Measurements from ENCODE around the gene CALR. TPM values are rescaled to one million over a fixed set of nuclear protein-coding genes. Genes with fewer than 3 reads are reported as not detected.

The CALR gene
- total RNA-seq, 1 experiment from 2014 or later = 1,708 TPM

DNA sequence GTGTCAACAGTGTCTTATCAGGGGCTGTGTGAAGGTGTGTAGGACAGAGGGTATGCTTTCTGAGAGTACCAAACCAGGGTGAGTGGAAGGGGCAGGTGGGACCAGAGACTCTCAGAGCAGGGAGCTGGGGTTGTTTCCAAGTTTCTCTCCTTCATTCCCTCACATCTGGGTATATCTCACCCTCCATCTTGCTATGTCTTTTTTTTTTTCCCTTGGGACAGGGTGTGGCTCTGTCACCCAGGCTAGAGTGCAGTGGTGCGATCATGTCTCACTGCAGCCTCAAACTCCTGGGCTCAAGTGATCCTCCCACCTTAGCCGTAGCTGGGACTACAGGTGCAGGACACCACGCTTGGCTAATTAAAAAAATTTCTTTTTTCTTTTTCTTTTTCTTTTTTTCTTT lies 41.6 kb downstream of the CALR start:
- no peak for DNase-seq (ENCODE audit: low read depth)

DNA sequence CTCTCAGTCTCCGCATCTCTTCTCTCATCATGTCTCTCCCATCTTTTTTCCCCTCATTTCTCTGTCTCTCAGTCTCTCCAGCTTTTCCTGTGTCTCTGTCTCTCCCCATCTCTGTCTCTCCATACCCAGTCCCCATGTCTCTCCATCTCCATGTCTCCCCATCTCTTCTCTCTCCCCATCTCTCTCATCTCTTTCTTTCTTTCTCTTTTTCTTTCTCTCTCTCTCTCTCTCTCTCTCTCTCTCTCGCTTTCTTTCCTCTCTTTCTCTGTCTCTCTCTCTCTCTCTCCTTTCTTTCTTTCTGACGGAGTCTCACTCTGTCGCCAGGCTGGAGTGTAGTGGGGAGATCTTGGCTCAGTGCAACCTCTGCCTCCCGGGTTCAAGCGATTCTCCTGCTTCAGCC lies 44.2 kb downstream of the CALR start:
- DNase-seq (ENCODE audit: low read depth) = no peak

DNA sequence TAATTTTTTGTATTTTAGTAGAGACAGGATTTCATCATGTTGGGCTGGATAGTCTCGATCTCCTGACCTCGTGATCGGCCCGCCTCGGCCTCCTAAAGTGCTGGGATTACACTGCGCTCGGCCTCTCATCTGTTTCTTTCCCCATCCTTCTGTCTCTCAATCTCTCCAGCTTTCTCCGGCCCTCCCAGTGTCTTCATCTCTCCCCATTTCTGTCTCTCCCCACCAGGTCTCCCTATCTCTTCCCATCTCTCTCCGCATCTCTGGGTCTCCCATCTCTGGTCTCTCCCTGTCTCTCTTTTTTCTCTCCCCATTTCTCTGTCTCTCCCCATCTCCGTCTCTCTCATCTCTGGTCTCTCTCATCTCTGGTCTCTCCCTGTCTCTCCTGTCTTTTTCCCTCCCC lies 44.7 kb downstream of the CALR start:
- DNase-seq (ENCODE audit: low read depth) = no peak

- DNase-seq (ENCODE audit: low read depth) = peak; percentile 75
These were observed 45.2 kb downstream of the CALR start for GRCh38 chr19:12983542-12984142.

GRCh38 chr19:12984143-12984627 lies 45.8 kb downstream of the CALR start:
- peak; percentile 18 for DNase-seq (ENCODE audit: low read depth)

GRCh38 chr19:12984683-12985048 lies 46.3 kb downstream of the CALR start:
- DNase-seq (ENCODE audit: low read depth) = no peak

DNA sequence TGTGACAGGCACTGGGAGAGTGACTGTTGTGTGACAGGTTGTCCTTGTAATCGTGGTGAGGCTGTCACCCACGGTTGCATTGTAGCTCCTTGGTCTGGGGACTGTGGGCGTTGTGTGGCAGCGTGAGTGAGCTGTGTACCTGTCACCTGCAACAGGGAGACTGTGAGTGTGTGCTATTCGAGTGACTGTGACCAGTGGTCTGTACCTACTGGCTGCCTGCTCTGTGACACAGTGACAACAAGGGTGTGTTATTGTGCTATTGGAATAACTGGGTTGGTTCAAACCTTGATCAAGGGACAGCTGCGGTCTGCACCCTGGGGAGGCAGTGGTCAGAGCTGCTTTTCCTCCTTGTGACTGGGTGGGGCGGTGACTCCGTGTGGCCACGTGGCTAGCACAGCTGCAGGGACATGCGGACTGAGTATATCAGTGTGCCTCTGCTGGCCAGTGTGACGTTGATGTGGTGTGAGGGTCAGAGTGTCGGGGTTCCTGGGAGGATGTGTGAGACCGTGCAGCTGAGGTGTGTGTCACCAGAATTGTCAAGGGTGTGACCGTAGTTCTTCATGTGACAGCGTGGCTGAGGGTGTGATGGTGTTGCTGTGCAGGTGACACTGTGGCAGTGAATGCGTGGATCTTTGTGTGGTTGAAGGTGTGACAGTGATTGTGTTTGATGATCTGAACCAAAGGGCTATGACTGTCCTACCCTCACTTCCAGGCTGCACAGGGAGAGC lies 46.8 kb downstream of the CALR start:
- DNase-seq (ENCODE audit: low read depth) = peak; percentile 88

- no peak for DNase-seq (ENCODE audit: low read depth)
These were observed 48.3 kb downstream of the CALR start for GRCh38 chr19:12986726-12987125.

DNA sequence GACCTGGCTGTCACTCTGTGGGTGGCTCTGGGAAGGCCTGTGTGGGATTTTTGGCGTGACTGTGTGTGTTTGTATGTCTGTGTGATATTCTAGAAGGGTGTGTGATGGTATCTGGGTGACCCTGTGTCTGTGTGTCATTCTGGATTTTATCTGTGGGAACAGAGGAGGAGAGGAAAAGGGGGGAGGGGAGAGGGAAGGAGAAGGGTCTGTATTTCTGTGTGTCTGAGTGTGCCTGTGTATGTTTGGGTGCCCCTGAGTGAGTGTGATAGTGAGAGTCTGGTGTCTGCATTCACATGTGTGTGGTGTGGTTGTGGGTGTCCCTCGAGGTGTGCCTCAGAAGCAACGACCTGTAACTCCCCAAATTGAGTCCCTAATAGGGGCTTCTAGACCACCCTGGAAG lies 48.8 kb downstream of the CALR start:
- DNase-seq (ENCODE audit: low read depth) = no peak

DNA sequence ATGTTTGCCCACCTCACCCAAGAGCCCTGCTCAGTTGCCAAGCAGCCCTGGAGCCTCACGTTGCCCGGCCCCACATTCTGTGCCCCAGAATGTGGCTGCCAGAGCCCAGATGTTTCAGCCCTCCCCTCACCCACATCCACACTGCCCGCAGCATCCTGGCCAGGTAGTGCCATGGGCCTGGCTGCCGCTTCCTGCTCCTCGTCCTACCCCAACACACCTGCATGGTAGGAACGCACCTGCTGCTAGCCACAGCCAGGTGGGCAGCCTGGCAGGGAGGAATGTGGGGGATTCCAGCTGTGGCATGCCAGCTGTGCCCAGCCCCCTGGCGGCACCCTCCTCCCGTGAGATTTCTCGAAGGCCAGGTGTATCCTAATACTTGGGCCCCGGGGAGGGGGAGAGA lies 49.4 kb downstream of the CALR start:
- no peak for DNase-seq (ENCODE audit: low read depth)

- DNase-seq (ENCODE audit: low read depth) = no peak
These were observed 52.0 kb downstream of the CALR start for GRCh38 chr19:12990431-12990830.

DNA sequence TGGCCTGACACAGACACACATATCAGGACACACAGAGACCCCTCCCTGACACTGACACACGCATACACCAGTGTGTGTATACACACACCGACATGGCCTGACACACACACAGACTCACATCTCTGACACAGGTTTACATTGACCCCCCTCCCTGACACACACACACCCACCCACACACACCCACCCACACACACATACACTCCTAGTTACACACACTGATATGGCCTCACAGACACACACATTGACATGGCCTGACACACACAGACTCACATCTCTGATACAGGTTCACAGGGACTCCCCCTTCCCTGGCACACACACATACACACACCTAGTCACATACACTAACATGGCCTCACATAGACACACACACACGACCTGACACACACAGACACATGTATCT lies 52.4 kb downstream of the CALR start:
- no peak for DNase-seq (ENCODE audit: low read depth)

- DNase-seq (ENCODE audit: low read depth) = no peak
These were observed 52.9 kb downstream of the CALR start for GRCh38 chr19:12991296-12991695.

- no peak for DNase-seq (ENCODE audit: low read depth)
These were observed 54.3 kb downstream of the CALR start for GRCh38 chr19:12992729-12993128.

- DNase-seq (ENCODE audit: low read depth) = no peak
These were observed 55.2 kb downstream of the CALR start for GRCh38 chr19:12993562-12993961.

Other genes with a start within 250 kb of the CALR start
- gene FBXW9, start 242.0 kb upstream of the CALR start, total RNA-seq (2014; rRNA removed; shearing (Covaris generic)) = 21.6 and 24.4 TPM in 2 replicates
- 28.2 and 29.9 TPM in 2 replicates for gene TNPO2, start 214.7 kb upstream of the CALR start, total RNA-seq (2014; rRNA removed; shearing (Covaris generic))
- gene TRIR, start 203.9 kb upstream of the CALR start, total RNA-seq (2014; rRNA removed; shearing (Covaris generic)) = 276 and 304 TPM in 2 replicates
- 115 and 127 TPM in 2 replicates for gene GET3, start 201.1 kb upstream of the CALR start, total RNA-seq (2014; rRNA removed; shearing (Covaris generic))
- 0.10 TPM in 1 of 2 replicates, not detected in the other for gene BEST2, start 186.8 kb upstream of the CALR start, total RNA-seq (2014; rRNA removed; shearing (Covaris generic))
- 4.0 and 9.0 TPM in 2 replicates for gene HOOK2, start 163.1 kb upstream of the CALR start, total RNA-seq (2014; rRNA removed; shearing (Covaris generic))
- 44.1 and 61.9 TPM in 2 replicates for gene JUNB, start 147.1 kb upstream of the CALR start, total RNA-seq (2014; rRNA removed; shearing (Covaris generic))
- 443 and 513 TPM in 2 replicates for gene PRDX2, start 136.8 kb upstream of the CALR start, total RNA-seq (2014; rRNA removed; shearing (Covaris generic))
- not detected in 2 replicates for gene THSD8, start 136.5 kb upstream of the CALR start, total RNA-seq (2014; rRNA removed; shearing (Covaris generic))
- 83.6 and 99.1 TPM in 2 replicates for gene RNASEH2A, start 132.0 kb upstream of the CALR start, total RNA-seq (2014; rRNA removed; shearing (Covaris generic))
- gene RTBDN, start 104.0 kb upstream of the CALR start, total RNA-seq (2014; rRNA removed; shearing (Covaris generic)) = 0.68 TPM in 1 of 2 replicates, not detected in the other
- 0.10 and 1.6 TPM in 2 replicates for gene MAST1, start 100.1 kb upstream of the CALR start, total RNA-seq (2014; rRNA removed; shearing (Covaris generic))
- 33.6 and 36.1 TPM in 2 replicates for gene DNASE2, start 57.2 kb upstream of the CALR start, total RNA-seq (2014; rRNA removed; shearing (Covaris generic))
- gene KLF1, start 51.4 kb upstream of the CALR start, total RNA-seq (2014; rRNA removed; shearing (Covaris generic)) = not detected in 2 replicates
- gene GCDH, start 47.4 kb upstream of the CALR start, total RNA-seq (2014; rRNA removed; shearing (Covaris generic)) = 29.1 and 40.5 TPM in 2 replicates
- 0.20 and 3.0 TPM in 2 replicates for gene SYCE2, start 19.3 kb upstream of the CALR start, total RNA-seq (2014; rRNA removed; shearing (Covaris generic))
- gene FARSA, start 4.9 kb upstream of the CALR start, total RNA-seq (2014; rRNA removed; shearing (Covaris generic)) = 60.7 and 83.7 TPM in 2 replicates
- 104 and 123 TPM in 2 replicates for gene RAD23A, start 7.3 kb downstream of the CALR start, total RNA-seq (2014; rRNA removed; shearing (Covaris generic))
- gene GADD45GIP1, start 18.6 kb downstream of the CALR start, total RNA-seq (2014; rRNA removed; shearing (Covaris generic)) = 41.2 and 65.1 TPM in 2 replicates
- gene DAND5, start 31.0 kb downstream of the CALR start, total RNA-seq (2014; rRNA removed; shearing (Covaris generic)) = not detected in 2 replicates
- 19.6 and 22.5 TPM in 2 replicates for gene NFIX, start 56.9 kb downstream of the CALR start, total RNA-seq (2014; rRNA removed; shearing (Covaris generic))
- 4.1 and 6.0 TPM in 2 replicates for gene LYL1, start 164.2 kb downstream of the CALR start, total RNA-seq (2014; rRNA removed; shearing (Covaris generic))
- 39.7 and 46.4 TPM in 2 replicates for gene TRMT1, start 178.1 kb downstream of the CALR start, total RNA-seq (2014; rRNA removed; shearing (Covaris generic))
- 27.9 and 28.0 TPM in 2 replicates for gene NACC1, start 179.7 kb downstream of the CALR start, total RNA-seq (2014; rRNA removed; shearing (Covaris generic))
- 136 and 162 TPM in 2 replicates for gene STX10, start 211.8 kb downstream of the CALR start, total RNA-seq (2014; rRNA removed; shearing (Covaris generic))
- gene IER2, start 211.8 kb downstream of the CALR start, total RNA-seq (2014; rRNA removed; shearing (Covaris generic)) = 15.3 and 18.5 TPM in 2 replicates

All from RPMI7951 (cell line).